ENCODE results near the gene PROM1. TPM values are rescaled to one million over a fixed set of nuclear protein-coding genes. Genes with fewer than 3 reads are reported as not detected.

The PROM1 gene
- total and polyA plus RNA-seq, 2 donors from 2014 or later: 28.8 to 276 TPM

- DNase-seq (no peak), FAIRE-seq (no peak)
- intact Hi-C loops (cut with DNase I): no loop called here
- Histone ChIP-seq H3K36me3 (ENCODE audit: control insufficient read depth in 2 of 3, insufficient read depth in 3 of 3, low read length in 3 of 3) (no peaks in the 10 kb centered on the region), H3K9me3 (ENCODE audit: control insufficient read depth in 2 of 3, insufficient read depth in 1 of 3, low read length in 3 of 3) (no peaks in the 10 kb centered on the region), H3K27ac (ENCODE audit: low read depth in 2 of 2, low read length in 2 of 2) (no peak overlapping the region), H3K4me1 (ENCODE audit: control insufficient read depth in 2 of 3, insufficient read depth in 2 of 3, low read depth in 1 of 3, low read length in 3 of 3) (peaks cover 0 to 2% (median 0%) of the 10 kb centered on the region in 3 donors), H3K27me3 (ENCODE audit: control insufficient read depth, insufficient read depth, low read length) (no peaks in the 10 kb centered on the region), H3K9ac (ENCODE audit: low read length in 3 of 3) (no peak overlapping the region), H3K4me3 (ENCODE audit: low read length in 3 of 3) (no peak overlapping the region)
- TF ChIP-seq, protein P1, sequence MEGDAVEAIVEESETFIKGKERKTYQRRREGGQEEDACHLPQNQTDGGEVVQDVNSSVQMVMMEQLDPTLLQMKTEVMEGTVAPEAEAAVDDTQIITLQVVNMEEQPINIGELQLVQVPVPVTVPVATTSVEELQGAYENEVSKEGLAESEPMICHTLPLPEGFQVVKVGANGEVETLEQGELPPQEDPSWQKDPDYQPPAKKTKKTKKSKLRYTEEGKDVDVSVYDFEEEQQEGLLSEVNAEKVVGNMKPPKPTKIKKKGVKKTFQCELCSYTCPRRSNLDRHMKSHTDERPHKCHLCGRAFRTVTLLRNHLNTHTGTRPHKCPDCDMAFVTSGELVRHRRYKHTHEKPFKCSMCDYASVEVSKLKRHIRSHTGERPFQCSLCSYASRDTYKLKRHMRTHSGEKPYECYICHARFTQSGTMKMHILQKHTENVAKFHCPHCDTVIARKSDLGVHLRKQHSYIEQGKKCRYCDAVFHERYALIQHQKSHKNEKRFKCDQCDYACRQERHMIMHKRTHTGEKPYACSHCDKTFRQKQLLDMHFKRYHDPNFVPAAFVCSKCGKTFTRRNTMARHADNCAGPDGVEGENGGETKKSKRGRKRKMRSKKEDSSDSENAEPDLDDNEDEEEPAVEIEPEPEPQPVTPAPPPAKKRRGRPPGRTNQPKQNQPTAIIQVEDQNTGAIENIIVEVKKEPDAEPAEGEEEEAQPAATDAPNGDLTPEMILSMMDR (IDR thresholded peaks at IDR 0.05; ENCODE audit: borderline replicate concordance, extremely low read depth, insufficient read depth): no peak
These were observed 25.4 kb upstream of the PROM1 start for GRCh38 chr4:16109256-16109655.

- no peak for FAIRE-seq
- H3K9me3 ChIP-seq (ENCODE audit: control insufficient read depth in 2 of 3, insufficient read depth in 1 of 3, low read length in 3 of 3): no peaks in the 10 kb centered on the region
- intact Hi-C loops (cut with DNase I): no loop called here
- no peak for DNase-seq
- no peak overlapping the region for H3K9ac ChIP-seq (ENCODE audit: low read length in 3 of 3)
- H3K4me1 ChIP-seq (ENCODE audit: control insufficient read depth in 2 of 3, insufficient read depth in 2 of 3, low read depth in 1 of 3, low read length in 3 of 3): no peaks in the 10 kb centered on the region
- H3K27me3 ChIP-seq (ENCODE audit: control insufficient read depth, insufficient read depth, low read length): no peaks in the 10 kb centered on the region
- no peak overlapping the region for H3K27ac ChIP-seq (ENCODE audit: low read depth in 2 of 2, low read length in 2 of 2)
- TF ChIP-seq, protein P1 (IDR thresholded peaks at IDR 0.05; ENCODE audit: borderline replicate concordance, extremely low read depth, insufficient read depth): no peak
- no peaks in the 10 kb centered on the region for H3K36me3 ChIP-seq (ENCODE audit: control insufficient read depth in 2 of 3, insufficient read depth in 3 of 3, low read length in 3 of 3)
- H3K4me3 ChIP-seq (ENCODE audit: low read length in 3 of 3): no peak overlapping the region
These were observed 23.1 kb upstream of the PROM1 start for GRCh38 chr4:16106956-16107355.

DNA sequence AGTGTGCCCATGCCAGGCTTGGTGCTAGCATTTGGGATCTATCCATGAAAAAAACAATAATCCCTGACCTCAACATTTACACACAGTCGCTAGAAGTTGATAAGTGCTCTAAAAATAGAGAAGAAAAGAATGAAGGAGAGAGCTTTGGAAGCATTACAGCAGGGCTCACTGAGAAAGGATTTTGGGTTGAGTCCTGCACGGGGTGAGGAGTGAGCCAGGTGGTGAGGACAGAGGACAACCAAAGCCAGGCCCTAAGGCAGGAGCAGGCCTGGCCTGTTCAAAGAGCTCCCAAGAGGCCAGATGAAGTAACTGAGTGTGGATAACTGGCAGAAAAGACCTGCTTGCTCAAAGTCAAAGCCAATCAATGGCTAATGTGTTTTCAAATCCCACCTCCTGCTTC is 20.7 kb upstream of the PROM1 start:
- H3K27me3 ChIP-seq (ENCODE audit: control insufficient read depth, insufficient read depth, low read length): no peaks in the 10 kb centered on the region
- DNase-seq (no peak), FAIRE-seq (no peak)
- H3K4me1 ChIP-seq (ENCODE audit: control insufficient read depth in 2 of 3, insufficient read depth in 2 of 3, low read depth in 1 of 3, low read length in 3 of 3): no peaks in the 10 kb centered on the region
- no peak overlapping the region for H3K27ac ChIP-seq (ENCODE audit: low read depth in 2 of 2, low read length in 2 of 2)
- TF ChIP-seq, protein P1 (IDR thresholded peaks at IDR 0.05; ENCODE audit: borderline replicate concordance, extremely low read depth, insufficient read depth): no peak
- no peak overlapping the region for H3K9ac ChIP-seq (ENCODE audit: low read length in 3 of 3)
- no peaks in the 10 kb centered on the region for H3K36me3 ChIP-seq (ENCODE audit: control insufficient read depth in 2 of 3, insufficient read depth in 3 of 3, low read length in 3 of 3)
- H3K4me3 ChIP-seq (ENCODE audit: low read length in 3 of 3): no peak overlapping the region
- H3K9me3 ChIP-seq (ENCODE audit: control insufficient read depth in 2 of 3, insufficient read depth in 1 of 3, low read length in 3 of 3): no peaks in the 10 kb centered on the region
- intact Hi-C loops (cut with DNase I): no loop called here

DNA sequence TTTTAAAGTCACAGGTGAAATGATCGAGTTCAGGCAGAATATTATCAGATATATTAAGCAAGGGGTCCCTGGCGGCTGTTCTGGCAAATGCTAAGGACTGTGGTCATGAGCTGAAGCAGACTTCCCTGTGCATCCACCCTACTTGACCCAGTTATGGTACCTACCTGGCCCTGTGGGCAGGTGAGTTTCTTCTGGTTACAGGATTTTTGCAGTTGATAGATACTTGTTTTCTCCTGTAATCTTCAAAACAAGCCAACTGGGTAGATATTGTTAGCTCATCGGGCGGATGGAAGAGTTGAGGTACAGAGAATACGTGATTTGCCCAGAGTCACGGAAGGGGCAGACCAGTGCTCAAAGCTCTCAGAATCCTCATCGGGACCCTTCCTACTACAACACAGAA is 18.5 kb upstream of the PROM1 start:
- DNase-seq: no peak
- H3K9ac ChIP-seq (ENCODE audit: low read length in 3 of 3): no peak overlapping the region
- no peaks in the 10 kb centered on the region for H3K4me1 ChIP-seq (ENCODE audit: control insufficient read depth in 2 of 3, insufficient read depth in 2 of 3, low read depth in 1 of 3, low read length in 3 of 3)
- no peaks in the 10 kb centered on the region for H3K27me3 ChIP-seq (ENCODE audit: control insufficient read depth, insufficient read depth, low read length)
- intact Hi-C loops (cut with DNase I): no loop called here
- TF ChIP-seq, protein P1 (IDR thresholded peaks at IDR 0.05; ENCODE audit: borderline replicate concordance, extremely low read depth, insufficient read depth): no peak
- FAIRE-seq: no peak
- no peak overlapping the region for H3K27ac ChIP-seq (ENCODE audit: low read depth in 2 of 2, low read length in 2 of 2)
- no peaks in the 10 kb centered on the region for H3K36me3 ChIP-seq (ENCODE audit: control insufficient read depth in 2 of 3, insufficient read depth in 3 of 3, low read length in 3 of 3)
- no peak overlapping the region for H3K4me3 ChIP-seq (ENCODE audit: low read length in 3 of 3)
- H3K9me3 ChIP-seq (ENCODE audit: control insufficient read depth in 2 of 3, insufficient read depth in 1 of 3, low read length in 3 of 3): no peaks in the 10 kb centered on the region

All from kidney (tissue), 14 donors.